Limb (tissue), 2 donors: ENCODE measurements around the gene LRRC41.
"Not testable (repeated sequence)": the region's sequence is repeated elsewhere in the genome, so short reads cannot be mapped to it uniquely, and the experiment has no call there.

Experiments used
- DNase-seq, 2 donors: peaks; one replicate each; pipeline ENCODE4 v3.0.0-alpha.2; 2016; ENCODE audit errors: extremely low spot score in 2 of 2

LRRC41 gene

GRCh38 chr1:46303038-46303871, at the start of gene LRRC41, which contains the start of gene UQCRH:
Gene LRRC41 (minus strand): TSS chr1:46303616. CDS start chr1:46303322, 294 bp downstream.
Gene UQCRH (plus strand): TSS chr1:46303698. CDS start chr1:46303767, 69 bp downstream.
- peak; percentile 95 to 96 for DNase-seq

GRCh38 chr1:46352363-46352762, 48.9 kb upstream of the LRRC41 start:
- DNase-seq = no peak

DNA sequence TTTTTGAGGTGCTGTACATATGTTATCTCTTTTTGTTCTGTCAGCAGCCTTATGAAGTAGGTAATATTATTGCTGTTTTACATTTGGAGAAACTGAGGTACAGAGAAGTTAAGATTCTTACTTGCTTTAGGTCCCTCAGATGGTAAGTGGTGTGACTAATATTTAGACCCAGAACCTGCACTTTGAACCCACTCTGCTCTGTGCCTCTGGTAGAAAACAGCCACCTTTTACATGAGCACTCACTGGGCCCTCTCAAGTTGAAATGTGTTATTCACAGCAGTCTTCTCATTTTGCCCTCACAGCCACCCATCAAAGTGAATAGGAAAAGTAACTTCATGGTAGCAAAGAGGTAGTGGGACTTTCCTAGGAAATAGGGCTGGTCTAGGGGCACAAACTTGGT, 41.9 kb upstream of the LRRC41 start:
- no peak for DNase-seq

GRCh38 chr1:46344481-46344880, 41.1 kb upstream of the LRRC41 start:
- no peak for DNase-seq

DNA sequence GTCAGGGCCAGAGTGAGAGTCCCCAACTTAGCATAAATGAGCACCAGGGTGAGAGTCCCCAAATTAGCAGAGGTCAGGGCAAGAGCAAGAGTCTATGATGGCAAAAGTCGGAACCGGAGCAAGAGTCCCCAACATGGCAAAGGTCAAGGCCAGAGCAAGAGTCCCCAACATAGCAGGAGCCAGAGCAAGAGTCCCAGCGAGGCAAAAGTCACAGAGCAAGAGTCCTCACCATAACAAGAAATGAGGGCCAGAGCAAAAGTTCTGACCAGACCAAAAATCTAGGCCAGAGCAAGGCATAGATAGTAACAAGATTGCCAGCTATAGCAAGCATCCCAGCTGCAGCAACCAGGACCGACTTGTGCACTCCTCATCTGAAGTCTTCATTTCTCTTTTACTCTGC, 40.3 kb upstream of the LRRC41 start:
- DNase-seq = no peak

- DNase-seq = no peak
Observed at GRCh38 chr1:46343351-46343695, 39.9 kb upstream of the LRRC41 start.

DNA sequence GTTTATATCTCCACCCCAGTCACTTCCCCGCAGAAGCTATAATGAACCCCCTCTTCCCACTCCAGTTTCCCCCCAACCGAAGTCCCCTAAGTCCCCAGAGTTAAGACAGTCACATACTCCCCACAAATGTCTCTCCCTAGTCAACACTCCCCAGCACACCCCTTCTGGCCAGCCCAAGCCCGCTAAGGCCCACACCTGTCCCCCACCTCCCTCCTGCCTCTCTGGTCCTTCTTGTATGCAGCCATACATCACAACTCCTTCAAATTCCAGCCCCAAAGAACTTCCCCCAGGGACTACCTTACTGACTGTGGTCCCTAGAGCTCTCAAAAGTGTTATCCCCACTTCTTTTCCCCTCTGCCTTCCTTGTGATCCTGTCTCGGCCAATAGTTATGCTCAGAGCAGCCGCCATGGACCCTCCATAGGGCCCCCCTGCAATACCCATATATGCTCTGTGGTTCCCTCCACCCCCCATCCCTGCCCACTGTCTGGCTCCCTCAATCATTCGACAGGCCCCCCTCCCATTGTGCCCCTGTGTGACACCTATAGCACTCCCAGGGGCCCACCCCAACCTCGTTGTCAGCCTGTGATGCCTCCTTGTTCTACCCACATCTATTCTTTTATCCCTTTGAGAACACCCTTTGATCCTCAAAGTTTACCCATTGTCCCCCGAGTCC, 39.4 kb upstream of the LRRC41 start:
- DNase-seq = no peak

GRCh38 chr1:46342084-46342656, 38.8 kb upstream of the LRRC41 start:
- DNase-seq = no peak

DNA sequence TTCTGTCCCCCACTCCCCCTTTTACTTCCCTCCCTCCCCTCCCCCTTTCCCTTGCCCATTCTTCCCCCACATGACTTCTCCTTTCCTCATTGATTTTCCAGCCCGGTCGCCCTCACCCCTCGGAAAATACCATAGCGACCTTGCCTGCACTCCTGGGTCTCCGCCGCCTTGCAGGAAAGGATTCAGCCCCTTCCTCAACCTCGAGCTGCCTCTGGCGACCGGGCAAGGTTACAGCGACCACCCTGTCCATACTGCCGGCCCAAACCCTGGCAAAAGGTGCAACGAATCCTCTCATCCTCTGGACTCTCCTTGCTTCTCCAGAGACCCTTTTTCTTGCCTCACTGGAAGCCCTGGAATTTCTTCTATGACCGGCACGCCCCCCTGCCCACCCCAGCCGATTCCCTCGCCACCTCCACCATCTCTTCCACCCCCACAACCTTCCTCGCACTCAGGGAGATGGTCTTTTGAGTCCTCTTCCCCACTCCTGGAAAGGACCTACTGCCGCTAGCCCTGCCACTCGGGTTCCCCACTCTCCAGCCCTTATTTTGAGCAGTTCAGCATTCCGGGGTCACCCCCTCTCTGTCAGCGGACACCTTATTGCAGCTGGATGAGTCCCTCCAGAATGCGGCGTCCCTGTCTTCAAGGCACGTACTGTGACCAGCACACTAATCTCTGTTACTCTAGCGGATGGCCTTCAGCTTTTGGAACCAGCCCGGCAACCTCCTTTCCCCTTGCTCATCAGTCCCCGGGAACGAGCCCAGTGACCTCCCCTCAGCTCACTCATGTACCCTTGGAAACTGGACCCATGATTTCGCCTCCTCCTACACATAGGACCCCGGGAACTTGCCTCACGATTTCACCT, 38.0 kb upstream of the LRRC41 start:
- DNase-seq = no peak

GRCh38 chr1:46340404-46341221, 37.2 kb upstream of the LRRC41 start, which contains the start of gene NSUN4:
Gene NSUN4 (plus strand): TSS chr1:46340807. CDS start chr1:46340827, 20 bp downstream.
- peak; percentile 94 for DNase-seq

DNA sequence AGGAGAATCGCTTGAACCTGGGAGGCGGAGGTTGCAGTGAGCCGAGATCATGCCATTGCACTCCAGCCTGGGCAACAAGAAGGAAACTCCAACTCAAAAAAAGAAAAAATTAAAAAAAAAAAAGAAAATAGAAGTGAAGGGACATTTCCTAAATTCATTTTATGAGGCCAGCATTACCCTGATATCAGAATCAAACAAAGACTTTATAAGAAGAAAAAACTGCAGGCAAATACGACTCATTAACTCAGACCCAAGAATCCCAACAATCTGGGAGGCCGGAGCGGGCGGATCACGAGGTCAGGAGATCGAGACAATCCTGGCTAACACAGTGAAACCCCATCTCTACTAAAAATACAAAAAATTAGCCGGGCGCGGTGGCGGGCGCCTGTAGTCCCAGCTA, 34.0 kb upstream of the LRRC41 start:
- not testable (repeated sequence) for DNase-seq

DNA sequence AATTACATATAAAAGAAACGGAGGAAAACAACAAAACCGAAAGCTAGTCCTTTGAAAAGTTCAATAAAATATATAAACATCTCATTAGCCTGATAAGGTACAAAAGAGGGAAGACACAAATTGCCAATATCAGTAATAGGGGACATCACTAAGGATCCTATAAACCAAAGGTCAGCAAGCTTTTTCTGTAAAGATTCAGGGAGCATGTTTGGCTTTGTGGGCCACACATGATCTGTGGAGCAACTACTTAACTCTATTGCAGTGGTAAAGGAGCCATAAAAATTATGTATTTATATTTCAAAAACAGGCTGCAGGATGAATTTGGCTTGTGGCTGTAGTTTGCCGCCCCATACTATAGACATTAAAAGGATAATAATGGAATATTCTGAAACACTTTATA, 31.7 kb upstream of the LRRC41 start:
- no peak for DNase-seq

DNA sequence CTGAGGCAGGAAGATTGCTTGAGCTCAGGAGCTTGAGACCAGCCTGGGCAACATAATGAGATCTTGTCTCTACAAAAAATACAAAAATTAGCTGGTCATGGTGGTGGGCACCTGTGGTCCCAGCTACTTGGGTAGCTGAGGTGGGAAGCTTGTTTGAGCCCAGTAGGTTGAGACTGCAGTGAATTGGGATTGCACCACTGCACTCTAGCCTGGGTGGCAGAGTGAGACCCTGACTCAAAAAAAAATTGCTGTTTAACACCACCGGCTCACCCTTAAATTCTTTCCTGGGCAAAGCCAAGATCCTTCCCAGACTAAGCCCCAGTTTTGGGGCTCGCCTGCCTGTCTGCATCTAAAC, 30.6 kb upstream of the LRRC41 start:
- no peak for DNase-seq

DNA sequence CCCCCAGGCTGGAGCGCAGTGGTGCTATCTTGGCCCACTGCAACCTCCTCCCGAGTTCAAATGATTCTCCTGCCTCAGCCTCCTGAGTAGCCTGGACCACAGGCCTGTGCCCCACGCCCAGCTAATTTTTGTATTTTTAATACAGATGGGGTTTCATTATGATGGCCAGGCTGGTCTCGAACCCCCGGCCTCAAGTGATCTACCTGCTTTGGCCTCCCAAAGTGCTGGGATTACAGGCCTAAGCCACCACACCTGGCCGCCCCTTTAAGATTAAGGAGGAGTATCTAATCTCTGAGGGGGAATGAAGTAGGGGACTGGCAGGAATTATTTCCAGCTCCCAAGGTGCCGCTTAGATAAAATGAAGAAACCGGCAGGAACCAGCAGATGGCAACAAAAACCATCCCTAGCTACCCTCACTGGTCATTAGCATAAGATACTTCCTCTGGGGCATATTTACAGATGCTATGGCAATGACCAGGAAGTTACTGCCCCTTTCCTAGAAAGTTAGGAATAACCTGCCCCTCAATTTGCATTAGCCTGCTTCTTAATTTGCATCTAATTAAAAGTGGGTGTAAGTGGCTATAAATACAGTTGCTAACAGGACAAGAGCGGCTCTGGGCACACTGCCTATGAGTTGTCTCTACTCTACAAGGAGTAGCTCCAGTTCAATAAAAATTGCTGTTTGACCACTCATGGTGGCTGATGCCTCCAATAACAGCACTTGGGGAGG, 30.0 kb upstream of the LRRC41 start:
- no peak for DNase-seq

DNA sequence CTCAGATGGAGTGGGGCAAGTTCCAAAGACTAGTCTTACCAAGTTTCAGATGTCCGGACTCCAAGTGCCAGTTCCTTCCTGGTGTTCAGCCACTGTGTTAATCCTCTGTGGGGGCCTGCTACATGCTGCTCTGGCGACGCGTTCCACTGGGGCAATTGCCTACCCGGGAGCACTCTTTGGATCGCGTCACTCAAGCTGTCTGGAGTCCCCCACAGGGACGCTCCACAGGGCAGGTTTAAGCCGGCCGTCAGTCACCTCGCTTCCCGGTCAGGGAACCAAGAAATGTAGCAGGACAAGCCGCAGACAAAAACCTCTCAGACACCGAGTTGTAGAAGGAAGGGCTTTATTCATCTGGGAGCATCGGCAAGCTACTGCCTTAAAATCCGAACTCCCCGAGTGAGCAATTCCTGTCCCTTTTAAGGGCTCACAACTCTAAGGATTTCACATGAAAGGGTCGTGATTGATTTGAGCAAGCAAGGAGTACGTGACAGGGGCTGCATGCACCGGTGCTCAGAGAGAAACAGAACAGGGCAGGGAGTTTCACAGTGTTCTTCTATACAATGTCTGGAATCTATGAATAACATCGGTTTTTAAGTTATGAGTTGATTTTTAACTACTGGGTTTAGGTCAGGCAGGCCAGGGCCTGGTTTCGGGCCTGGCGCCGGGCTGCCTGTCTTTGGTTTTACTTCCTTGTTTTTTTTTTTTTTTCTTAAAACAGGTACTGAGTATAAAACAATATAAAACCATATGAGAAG, 28.5 kb upstream of the LRRC41 start:
- not testable (repeated sequence) for DNase-seq

- DNase-seq = not testable (repeated sequence)
Observed at GRCh38 chr1:46330381-46330780, 27.0 kb upstream of the LRRC41 start.

- DNase-seq = not testable (repeated sequence)
Observed at GRCh38 chr1:46329807-46330206, 26.4 kb upstream of the LRRC41 start.

DNA sequence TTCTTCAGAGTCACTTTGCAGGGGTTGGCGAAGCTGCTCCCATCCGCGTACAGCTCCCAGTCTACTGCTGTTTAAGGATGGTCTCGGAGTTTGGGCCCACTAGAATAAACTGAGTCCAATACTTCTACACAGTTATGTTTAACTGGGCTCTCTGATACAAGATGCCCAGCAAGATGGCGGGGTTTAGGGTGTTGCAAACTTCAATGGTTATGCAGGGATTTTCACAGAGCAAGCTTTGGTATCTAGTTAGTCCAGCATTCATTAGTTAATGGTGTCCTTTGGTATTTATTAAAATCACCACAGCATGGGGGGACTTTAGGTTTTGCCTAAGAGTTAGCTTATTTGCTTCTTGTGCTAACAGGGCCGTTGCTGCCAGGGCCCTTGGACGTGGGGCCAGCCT, 24.8 kb upstream of the LRRC41 start:
- not testable (repeated sequence) for DNase-seq
